HEK293 (cell line): Measurements from ENCODE around the gene SLC27A3.
A peak's percentile ranks its signal among the peaks of the same experiment; 100 is the strongest.

Experiments
- HOXA7 ChIP-seq: sonication (generic); formaldehyde crosslinking; IDR thresholded peaks from 2 replicates; pipeline ENCODE4 v1.8.1; 2022; ENCODE audit warnings: missing genetic modification reagents, borderline replicate concordance
- MEIS1 ChIP-seq: sonication (generic); formaldehyde crosslinking; IDR thresholded peaks from 2 replicates; pipeline ENCODE4 v1.8.1; 2022; ENCODE audit warnings: missing genetic modification reagents, mild to moderate bottlenecking, borderline replicate concordance
- SCRT2 ChIP-seq: fragments of 450-650 bp; formaldehyde crosslinking; IDR thresholded peaks from 2 replicates; pipeline ENCODE4 v1.5.1; 2016; ENCODE audit warnings: missing biosample characterization, missing genetic modification characterization
- TCF7L2 ChIP-seq: IDR thresholded peaks from 2 replicates; pipeline ENCODE4 v1.6.1; 2011; ENCODE audit warnings: low read depth, mild to moderate bottlenecking, inconsistent platforms, low read length, moderate library complexity, borderline replicate concordance
- ZEB2 ChIP-seq: fragments of 450-650 bp; formaldehyde crosslinking; IDR thresholded peaks from 2 replicates; pipeline ENCODE4 v1.5.1; 2016; ENCODE audit warnings: missing biosample characterization, missing genetic modification characterization
- ZFHX2 ChIP-seq: fragments of 450-650 bp; formaldehyde crosslinking; conservative IDR thresholded peaks from 2 replicates; pipeline ENCODE4 v1.5.1; 2016; ENCODE audit warnings: missing biosample characterization, missing genetic modification characterization
- ZFP37 ChIP-seq: fragments of 450-650 bp; formaldehyde crosslinking; IDR thresholded peaks from 2 replicates; pipeline ENCODE4 v1.5.1; 2016; ENCODE audit warnings: missing biosample characterization, missing genetic modification characterization
- ZNF112 ChIP-seq: fragments of 450-650 bp; formaldehyde crosslinking; IDR thresholded peaks from 2 replicates; pipeline ENCODE4 v1.5.0; 2017; ENCODE audit warnings: missing biosample characterization, missing genetic modification characterization
- ZNF133 ChIP-seq: fragments of 450-650 bp; formaldehyde crosslinking; IDR thresholded peaks from 2 replicates; pipeline ENCODE4 v1.5.1; 2016; ENCODE audit warnings: missing biosample characterization, missing genetic modification characterization
- ZNF19 ChIP-seq: fragments of 450-650 bp; formaldehyde crosslinking; IDR thresholded peaks from 2 replicates; pipeline ENCODE4; 2016; ENCODE audit warnings: missing biosample characterization, missing genetic modification characterization, low read depth
- ZNF48 ChIP-seq: fragments of 450-650 bp; formaldehyde crosslinking; IDR thresholded peaks from 2 replicates; pipeline ENCODE4 v1.5.1; 2016; ENCODE audit warnings: missing biosample characterization, missing genetic modification characterization
- ZNF555 ChIP-seq: fragments of 450-650 bp; formaldehyde crosslinking; conservative IDR thresholded peaks from 2 replicates; pipeline ENCODE4 v1.5.1; 2017; ENCODE audit warnings: missing biosample characterization, mild to moderate bottlenecking, missing genetic modification characterization, inconsistent platforms
- ZNF626 ChIP-seq: fragments of 450-650 bp; sonication (Bioruptor Pico); formaldehyde crosslinking; IDR thresholded peaks from 2 replicates; pipeline ENCODE4 v1.5.1; 2018; ENCODE audit warnings: missing biosample characterization, missing genetic modification characterization, inconsistent platforms
- ZNF830 ChIP-seq: fragments of 450-650 bp; IDR thresholded peaks from 2 replicates; pipeline ENCODE4 v1.5.0; 2018; ENCODE audit warnings: missing biosample characterization, missing genetic modification characterization, low read depth, mild to moderate bottlenecking, moderate library complexity
- ZNF837 ChIP-seq: fragments of 450-650 bp; formaldehyde crosslinking; IDR thresholded peaks from 2 replicates; pipeline ENCODE4 v1.5.1; 2016; ENCODE audit warnings: missing biosample characterization, missing genetic modification characterization
- ZSCAN30 ChIP-seq: fragments of 450-650 bp; IDR thresholded peaks from 2 replicates; pipeline ENCODE4 v1.5.1; 2018; ENCODE audit warnings: missing biosample characterization, mild to moderate bottlenecking, missing genetic modification characterization, moderate library complexity
- ZXDB ChIP-seq: fragments of 450-650 bp; formaldehyde crosslinking; IDR thresholded peaks from 2 replicates; pipeline ENCODE4 v1.5.1; 2016; ENCODE audit warnings: missing biosample characterization, missing genetic modification characterization
- TF ChIP-seq, protein P1 (sequence below): fragments of 450-650 bp; formaldehyde crosslinking; IDR thresholded peaks from 2 replicates; pipeline ENCODE4 v1.5.1; 2017; ENCODE audit warnings: missing biosample characterization, missing genetic modification characterization
- TF ChIP-seq, protein P2 (sequence below): fragments of 450-650 bp; formaldehyde crosslinking; IDR thresholded peaks from 2 replicates; pipeline ENCODE4 v1.5.1; 2016; ENCODE audit warnings: missing biosample characterization, missing genetic modification characterization
- TF ChIP-seq, protein P3 (sequence below): fragments of 450-650 bp; formaldehyde crosslinking; IDR thresholded peaks from 2 replicates; pipeline ENCODE4 v1.5.1; 2016; ENCODE audit warnings: missing biosample characterization, missing genetic modification characterization, borderline replicate concordance
- TF ChIP-seq, protein P4 (sequence below): fragments of 450-650 bp; formaldehyde crosslinking; IDR thresholded peaks from 2 replicates; pipeline ENCODE4 v1.5.1; 2016; ENCODE audit warnings: missing biosample characterization, missing genetic modification characterization, low read depth
- TF ChIP-seq, protein P5 (sequence below): fragments of 450-650 bp; formaldehyde crosslinking; IDR thresholded peaks from 2 replicates; pipeline ENCODE4 v1.5.1; 2016; ENCODE audit warnings: missing biosample characterization, missing genetic modification characterization, borderline replicate concordance
- TF ChIP-seq, protein P6 (sequence below): fragments of 450-650 bp; formaldehyde crosslinking; IDR thresholded peaks from 2 replicates; pipeline ENCODE4 v1.5.1; 2016; ENCODE audit warnings: missing biosample characterization, missing genetic modification characterization, low read depth
- TF ChIP-seq, protein P7 (sequence below): fragments of 450-650 bp; formaldehyde crosslinking; IDR thresholded peaks from 2 replicates; pipeline ENCODE4 v1.5.1; 2016; ENCODE audit warnings: missing biosample characterization, missing genetic modification characterization

The SLC27A3 gene

DNA sequence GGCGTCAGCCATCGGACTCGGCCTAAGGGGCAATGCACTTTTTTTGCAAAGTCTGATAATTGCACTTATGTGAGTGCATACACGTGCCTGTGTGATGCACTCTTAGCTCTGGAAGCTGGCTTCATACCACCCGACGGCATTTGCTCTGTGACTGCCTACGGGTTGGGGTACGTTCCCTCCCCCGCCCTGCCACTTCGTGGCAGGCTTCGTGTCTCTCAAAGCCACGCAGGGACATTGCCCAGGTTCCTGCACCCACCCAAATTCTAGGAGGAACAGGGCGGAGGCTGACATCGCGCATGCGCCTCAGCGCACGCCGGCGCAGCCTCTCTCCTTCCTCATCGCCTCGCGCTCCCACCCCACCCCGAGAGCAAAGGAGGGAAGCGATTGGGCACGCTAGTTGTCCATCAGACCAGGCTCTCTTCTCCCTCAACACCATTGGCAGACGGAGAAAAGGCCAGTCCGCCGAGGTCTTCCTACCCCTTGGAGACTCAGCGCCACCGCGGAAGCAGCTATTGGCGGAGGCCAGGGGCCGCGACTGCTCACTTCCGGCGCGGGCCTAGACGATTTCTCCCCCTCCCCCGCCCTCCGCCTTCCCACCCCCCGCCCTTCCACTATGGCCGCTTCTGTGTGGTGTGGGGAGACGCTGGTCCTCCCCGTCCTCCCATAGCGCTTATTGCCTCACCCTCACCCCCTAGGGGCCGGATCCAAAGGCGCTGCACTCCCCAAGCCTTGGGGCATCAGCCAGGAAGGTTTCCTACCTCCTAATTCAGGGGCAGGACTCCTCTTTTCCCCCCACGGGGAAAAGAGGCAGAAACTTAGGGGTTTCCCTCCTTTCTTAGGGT is 47.5 kb upstream of the SLC27A3 start, which contains the start of gene INTS3 (continued):
- TF ChIP-seq, protein P1, sequence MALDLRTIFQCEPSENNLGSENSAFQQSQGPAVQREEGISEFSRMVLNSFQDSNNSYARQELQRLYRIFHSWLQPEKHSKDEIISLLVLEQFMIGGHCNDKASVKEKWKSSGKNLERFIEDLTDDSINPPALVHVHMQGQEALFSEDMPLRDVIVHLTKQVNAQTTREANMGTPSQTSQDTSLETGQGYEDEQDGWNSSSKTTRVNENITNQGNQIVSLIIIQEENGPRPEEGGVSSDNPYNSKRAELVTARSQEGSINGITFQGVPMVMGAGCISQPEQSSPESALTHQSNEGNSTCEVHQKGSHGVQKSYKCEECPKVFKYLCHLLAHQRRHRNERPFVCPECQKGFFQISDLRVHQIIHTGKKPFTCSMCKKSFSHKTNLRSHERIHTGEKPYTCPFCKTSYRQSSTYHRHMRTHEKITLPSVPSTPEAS (tag by site-specific recombination), result no peak
- TF ChIP-seq, protein P2, sequence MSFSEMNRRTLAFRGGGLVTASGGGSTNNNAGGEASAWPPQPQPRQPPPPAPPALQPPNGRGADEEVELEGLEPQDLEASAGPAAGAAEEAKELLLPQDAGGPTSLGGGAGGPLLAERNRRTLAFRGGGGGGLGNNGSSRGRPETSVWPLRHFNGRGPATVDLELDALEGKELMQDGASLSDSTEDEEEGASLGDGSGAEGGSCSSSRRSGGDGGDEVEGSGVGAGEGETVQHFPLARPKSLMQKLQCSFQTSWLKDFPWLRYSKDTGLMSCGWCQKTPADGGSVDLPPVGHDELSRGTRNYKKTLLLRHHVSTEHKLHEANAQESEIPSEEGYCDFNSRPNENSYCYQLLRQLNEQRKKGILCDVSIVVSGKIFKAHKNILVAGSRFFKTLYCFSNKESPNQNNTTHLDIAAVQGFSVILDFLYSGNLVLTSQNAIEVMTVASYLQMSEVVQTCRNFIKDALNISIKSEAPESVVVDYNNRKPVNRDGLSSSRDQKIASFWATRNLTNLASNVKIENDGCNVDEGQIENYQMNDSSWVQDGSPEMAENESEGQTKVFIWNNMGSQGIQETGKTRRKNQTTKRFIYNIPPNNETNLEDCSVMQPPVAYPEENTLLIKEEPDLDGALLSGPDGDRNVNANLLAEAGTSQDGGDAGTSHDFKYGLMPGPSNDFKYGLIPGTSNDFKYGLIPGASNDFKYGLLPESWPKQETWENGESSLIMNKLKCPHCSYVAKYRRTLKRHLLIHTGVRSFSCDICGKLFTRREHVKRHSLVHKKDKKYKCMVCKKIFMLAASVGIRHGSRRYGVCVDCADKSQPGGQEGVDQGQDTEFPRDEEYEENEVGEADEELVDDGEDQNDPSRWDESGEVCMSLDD (tag by site-specific recombination), result no peak; the same call in none of the 2 replicates
- TF ChIP-seq, protein P3, sequence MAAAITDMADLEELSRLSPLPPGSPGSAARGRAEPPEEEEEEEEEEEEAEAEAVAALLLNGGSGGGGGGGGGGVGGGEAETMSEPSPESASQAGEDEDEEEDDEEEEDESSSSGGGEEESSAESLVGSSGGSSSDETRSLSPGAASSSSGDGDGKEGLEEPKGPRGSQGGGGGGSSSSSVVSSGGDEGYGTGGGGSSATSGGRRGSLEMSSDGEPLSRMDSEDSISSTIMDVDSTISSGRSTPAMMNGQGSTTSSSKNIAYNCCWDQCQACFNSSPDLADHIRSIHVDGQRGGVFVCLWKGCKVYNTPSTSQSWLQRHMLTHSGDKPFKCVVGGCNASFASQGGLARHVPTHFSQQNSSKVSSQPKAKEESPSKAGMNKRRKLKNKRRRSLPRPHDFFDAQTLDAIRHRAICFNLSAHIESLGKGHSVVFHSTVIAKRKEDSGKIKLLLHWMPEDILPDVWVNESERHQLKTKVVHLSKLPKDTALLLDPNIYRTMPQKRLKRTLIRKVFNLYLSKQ (tag by site-specific recombination), result no peak
- TF ChIP-seq ZNF830, result no peak
- no peak for TF ChIP-seq ZNF19 (tag by site-specific recombination)
- TF ChIP-seq, protein P4, sequence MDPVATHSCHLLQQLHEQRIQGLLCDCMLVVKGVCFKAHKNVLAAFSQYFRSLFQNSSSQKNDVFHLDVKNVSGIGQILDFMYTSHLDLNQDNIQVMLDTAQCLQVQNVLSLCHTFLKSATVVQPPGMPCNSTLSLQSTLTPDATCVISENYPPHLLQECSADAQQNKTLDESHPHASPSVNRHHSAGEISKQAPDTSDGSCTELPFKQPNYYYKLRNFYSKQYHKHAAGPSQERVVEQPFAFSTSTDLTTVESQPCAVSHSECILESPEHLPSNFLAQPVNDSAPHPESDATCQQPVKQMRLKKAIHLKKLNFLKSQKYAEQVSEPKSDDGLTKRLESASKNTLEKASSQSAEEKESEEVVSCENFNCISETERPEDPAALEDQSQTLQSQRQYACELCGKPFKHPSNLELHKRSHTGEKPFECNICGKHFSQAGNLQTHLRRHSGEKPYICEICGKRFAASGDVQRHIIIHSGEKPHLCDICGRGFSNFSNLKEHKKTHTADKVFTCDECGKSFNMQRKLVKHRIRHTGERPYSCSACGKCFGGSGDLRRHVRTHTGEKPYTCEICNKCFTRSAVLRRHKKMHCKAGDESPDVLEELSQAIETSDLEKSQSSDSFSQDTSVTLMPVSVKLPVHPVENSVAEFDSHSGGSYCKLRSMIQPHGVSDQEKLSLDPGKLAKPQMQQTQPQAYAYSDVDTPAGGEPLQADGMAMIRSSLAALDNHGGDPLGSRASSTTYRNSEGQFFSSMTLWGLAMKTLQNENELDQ (tag by site-specific recombination), result no peak
- no peak for TF ChIP-seq ZFP37
- TF ChIP-seq, protein P5, sequence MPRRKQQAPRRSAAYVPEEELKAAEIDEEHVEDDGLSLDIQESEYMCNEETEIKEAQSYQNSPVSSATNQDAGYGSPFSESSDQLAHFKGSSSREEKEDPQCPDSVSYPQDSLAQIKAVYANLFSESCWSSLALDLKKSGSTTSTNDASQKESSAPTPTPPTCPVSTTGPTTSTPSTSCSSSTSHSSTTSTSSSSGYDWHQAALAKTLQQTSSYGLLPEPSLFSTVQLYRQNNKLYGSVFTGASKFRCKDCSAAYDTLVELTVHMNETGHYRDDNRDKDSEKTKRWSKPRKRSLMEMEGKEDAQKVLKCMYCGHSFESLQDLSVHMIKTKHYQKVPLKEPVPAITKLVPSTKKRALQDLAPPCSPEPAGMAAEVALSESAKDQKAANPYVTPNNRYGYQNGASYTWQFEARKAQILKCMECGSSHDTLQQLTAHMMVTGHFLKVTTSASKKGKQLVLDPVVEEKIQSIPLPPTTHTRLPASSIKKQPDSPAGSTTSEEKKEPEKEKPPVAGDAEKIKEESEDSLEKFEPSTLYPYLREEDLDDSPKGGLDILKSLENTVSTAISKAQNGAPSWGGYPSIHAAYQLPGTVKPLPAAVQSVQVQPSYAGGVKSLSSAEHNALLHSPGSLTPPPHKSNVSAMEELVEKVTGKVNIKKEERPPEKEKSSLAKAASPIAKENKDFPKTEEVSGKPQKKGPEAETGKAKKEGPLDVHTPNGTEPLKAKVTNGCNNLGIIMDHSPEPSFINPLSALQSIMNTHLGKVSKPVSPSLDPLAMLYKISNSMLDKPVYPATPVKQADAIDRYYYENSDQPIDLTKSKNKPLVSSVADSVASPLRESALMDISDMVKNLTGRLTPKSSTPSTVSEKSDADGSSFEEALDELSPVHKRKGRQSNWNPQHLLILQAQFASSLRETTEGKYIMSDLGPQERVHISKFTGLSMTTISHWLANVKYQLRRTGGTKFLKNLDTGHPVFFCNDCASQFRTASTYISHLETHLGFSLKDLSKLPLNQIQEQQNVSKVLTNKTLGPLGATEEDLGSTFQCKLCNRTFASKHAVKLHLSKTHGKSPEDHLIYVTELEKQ (tag by site-specific recombination), result no peak
- TF ChIP-seq ZNF112, result no peak
- no peak for TF ChIP-seq ZEB2 (tag by site-specific recombination)
- TF ChIP-seq MEIS1 (CRISPR knock-in tag), result no peak
- TF ChIP-seq ZXDB (tag by site-specific recombination), result peak; percentile 56; the same call in 1 of the 2 replicates
- TF ChIP-seq ZFHX2 (tag by site-specific recombination), result peak; percentile 59; the same call in 1 of the 2 replicates
- peak; percentile 68 for TF ChIP-seq ZSCAN30 (tag by site-specific recombination)
- TF ChIP-seq HOXA7 (CRISPR knock-in tag), result no peak
- TF ChIP-seq, protein P6, sequence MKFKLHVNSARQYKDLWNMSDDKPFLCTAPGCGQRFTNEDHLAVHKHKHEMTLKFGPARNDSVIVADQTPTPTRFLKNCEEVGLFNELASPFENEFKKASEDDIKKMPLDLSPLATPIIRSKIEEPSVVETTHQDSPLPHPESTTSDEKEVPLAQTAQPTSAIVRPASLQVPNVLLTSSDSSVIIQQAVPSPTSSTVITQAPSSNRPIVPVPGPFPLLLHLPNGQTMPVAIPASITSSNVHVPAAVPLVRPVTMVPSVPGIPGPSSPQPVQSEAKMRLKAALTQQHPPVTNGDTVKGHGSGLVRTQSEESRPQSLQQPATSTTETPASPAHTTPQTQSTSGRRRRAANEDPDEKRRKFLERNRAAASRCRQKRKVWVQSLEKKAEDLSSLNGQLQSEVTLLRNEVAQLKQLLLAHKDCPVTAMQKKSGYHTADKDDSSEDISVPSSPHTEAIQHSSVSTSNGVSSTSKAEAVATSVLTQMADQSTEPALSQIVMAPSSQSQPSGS (tag by site-specific recombination), result no peak
- TF ChIP-seq ZNF626, result no peak
- no peak for TF ChIP-seq SCRT2 (tag by site-specific recombination)
- TF ChIP-seq ZNF48, result no peak
- no peak for TF ChIP-seq ZNF837 (tag by site-specific recombination)
- TF ChIP-seq ZNF133 (tag by site-specific recombination), result no peak
- TF ChIP-seq, protein P7, sequence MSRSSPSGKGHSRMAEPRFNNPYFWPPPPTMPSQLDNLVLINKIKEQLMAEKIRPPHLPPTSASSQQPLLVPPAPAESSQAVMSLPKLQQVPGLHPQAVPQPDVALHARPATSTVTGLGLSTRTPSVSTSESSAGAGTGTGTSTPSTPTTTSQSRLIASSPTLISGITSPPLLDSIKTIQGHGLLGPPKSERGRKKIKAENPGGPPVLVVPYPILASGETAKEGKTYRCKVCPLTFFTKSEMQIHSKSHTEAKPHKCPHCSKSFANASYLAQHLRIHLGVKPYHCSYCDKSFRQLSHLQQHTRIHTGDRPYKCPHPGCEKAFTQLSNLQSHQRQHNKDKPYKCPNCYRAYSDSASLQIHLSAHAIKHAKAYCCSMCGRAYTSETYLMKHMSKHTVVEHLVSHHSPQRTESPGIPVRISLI, result 0 out of 2 replicates have a peak, but pooled peaks have one; percentile 3
- no peak for TF ChIP-seq TCF7L2
- TF ChIP-seq ZNF555 (tag by site-specific recombination), result no peak
